Prostate gland (tissue), 2 donors: Measurements from ENCODE around the gene LPCAT3. TPM values are rescaled to one million over a fixed set of nuclear protein-coding genes. Genes with fewer than 3 reads are reported as not detected.

Experiments
- DNase-seq: peaks from one replicate; pipeline ENCODE4 v3.0.0-alpha.2; 2019; ENCODE audit warnings: low spot score
- H3K27ac ChIP-seq, 2 donors: fragments of 200-600 bp; sonication (generic); 2 replicates each; pipeline ENCODE4 v1.5.1; 2017 to 2019
- H3K27me3 ChIP-seq: fragments of 200-600 bp; sonication (generic); replicated peaks from 2 replicates; pipeline ENCODE4 v1.5.1; 2019; ENCODE audit not compliant: insufficient read depth
- H3K36me3 ChIP-seq, 2 donors: fragments of 200-600 bp; sonication (generic); 1 replicate in 1 of 2; 2 replicates in 1 of 2; pipeline versions ENCODE4 v1.5.1 to v1.8.1; 2017 to 2019
- H3K4me1 ChIP-seq: fragments of 200-600 bp; sonication (generic); replicated peaks from 2 replicates; pipeline ENCODE4 v1.5.1; 2019
- H3K4me3 ChIP-seq, 2 donors: fragments of 200-600 bp; sonication (generic); 2 replicates each; pipeline ENCODE4 v1.5.1; 2017 to 2019
- H3K9me3 ChIP-seq: fragments of 200-600 bp; sonication (generic); 2 replicates; pipeline ENCODE4 v1.5.1; 2017
- POLR2A ChIP-seq: fragments of 450-650 bp; IDR thresholded peaks from one replicate; pipeline ENCODE4 v1.6.1; 2016; ENCODE audit warnings: antibody characterized with exemption, mild to moderate bottlenecking
- POLR2AphosphoS5 ChIP-seq: sonication (generic); formaldehyde crosslinking; IDR thresholded peaks from one replicate; pipeline ENCODE4 v1.6.1; 2017; ENCODE audit warnings: antibody characterized with exemption
- WGBS: methylation state at CpG from one replicate; pipeline ENCODE4 v1.1.5; 2018; 5-methylcytosine and 5-hydroxymethylcytosine counted together
- intact Hi-C: fragments of 100-400 bp; cut with DNase I; formaldehyde crosslinking; loops from one replicate; pipeline ENCODE4 v1.14.2; 2022
- total RNA-seq, 2 donors: library from RNA; depleted of rRNA; stranded (reverse); fragments of >200 nt; gene quantifications; one replicate each; pipeline ENCODE4 v1.1.0, GENCODE V29; 2016
- TF ChIP-seq, protein P1 (sequence below), 4 experiments: fragments of 200-600 bp in 2 of 4; fragments of 450-650 bp in 2 of 4; sonication (generic) in 2 of 4; IDR thresholded peaks; 1 replicate in 3 of 4; 2 replicates in 1 of 4; pipeline ENCODE4 v1.5.1; 2016 to 2019; ENCODE audit warnings: antibody characterized with exemption in 4 of 4, mild to moderate bottlenecking in 2 of 4, moderate library complexity in 2 of 4

LPCAT3 gene
- total RNA-seq, 2 donors from 2014 or later, result 59.9 to 86.9 TPM

DNA sequence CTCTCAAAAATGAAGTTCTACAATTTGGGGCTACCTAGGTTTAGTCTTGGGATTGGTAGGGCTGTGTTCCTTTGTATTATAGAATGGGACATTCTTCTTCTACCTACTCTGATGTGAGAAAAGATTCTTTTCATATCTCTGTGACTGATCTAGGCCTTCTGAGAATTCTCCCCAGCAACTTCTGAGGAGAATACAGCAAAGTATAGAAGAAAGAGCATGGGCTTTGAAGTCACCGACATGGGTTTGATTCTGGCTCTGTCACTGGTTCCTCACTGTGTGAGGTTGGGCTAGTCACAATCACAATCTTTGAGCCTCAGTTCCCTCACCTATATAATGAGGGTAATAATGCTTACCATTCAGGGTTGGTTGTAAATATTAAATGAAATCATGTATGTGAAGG is 85.5 kb downstream of the LPCAT3 start:
- 38% methylated on average over 1 of the region's 1 CpG for WGBS
- no peak overlapping the region for H3K27ac ChIP-seq
- H3K9me3 ChIP-seq, result no peaks in the 10 kb centered on the region
- no peak for DNase-seq
- intact Hi-C loops, result loop anchor here (10.0 kb wide), 1 partner anchor 58 kb away; the partner anchor contains the start of gene SPSB2
- H3K4me3 ChIP-seq, result no peak overlapping the region
- H3K36me3 ChIP-seq, result peaks cover 4 to 6% of the 10 kb centered on the region in 2 donors
- H3K27me3 ChIP-seq, result no peaks in the 10 kb centered on the region
- TF ChIP-seq, protein P1, sequence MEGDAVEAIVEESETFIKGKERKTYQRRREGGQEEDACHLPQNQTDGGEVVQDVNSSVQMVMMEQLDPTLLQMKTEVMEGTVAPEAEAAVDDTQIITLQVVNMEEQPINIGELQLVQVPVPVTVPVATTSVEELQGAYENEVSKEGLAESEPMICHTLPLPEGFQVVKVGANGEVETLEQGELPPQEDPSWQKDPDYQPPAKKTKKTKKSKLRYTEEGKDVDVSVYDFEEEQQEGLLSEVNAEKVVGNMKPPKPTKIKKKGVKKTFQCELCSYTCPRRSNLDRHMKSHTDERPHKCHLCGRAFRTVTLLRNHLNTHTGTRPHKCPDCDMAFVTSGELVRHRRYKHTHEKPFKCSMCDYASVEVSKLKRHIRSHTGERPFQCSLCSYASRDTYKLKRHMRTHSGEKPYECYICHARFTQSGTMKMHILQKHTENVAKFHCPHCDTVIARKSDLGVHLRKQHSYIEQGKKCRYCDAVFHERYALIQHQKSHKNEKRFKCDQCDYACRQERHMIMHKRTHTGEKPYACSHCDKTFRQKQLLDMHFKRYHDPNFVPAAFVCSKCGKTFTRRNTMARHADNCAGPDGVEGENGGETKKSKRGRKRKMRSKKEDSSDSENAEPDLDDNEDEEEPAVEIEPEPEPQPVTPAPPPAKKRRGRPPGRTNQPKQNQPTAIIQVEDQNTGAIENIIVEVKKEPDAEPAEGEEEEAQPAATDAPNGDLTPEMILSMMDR (IDR thresholded peaks at IDR 0.05), result no peak
- TF ChIP-seq POLR2A (no peak), POLR2AphosphoS5 (no peak)
- H3K4me1 ChIP-seq, result peaks cover 18% of the 10 kb centered on the region

DNA sequence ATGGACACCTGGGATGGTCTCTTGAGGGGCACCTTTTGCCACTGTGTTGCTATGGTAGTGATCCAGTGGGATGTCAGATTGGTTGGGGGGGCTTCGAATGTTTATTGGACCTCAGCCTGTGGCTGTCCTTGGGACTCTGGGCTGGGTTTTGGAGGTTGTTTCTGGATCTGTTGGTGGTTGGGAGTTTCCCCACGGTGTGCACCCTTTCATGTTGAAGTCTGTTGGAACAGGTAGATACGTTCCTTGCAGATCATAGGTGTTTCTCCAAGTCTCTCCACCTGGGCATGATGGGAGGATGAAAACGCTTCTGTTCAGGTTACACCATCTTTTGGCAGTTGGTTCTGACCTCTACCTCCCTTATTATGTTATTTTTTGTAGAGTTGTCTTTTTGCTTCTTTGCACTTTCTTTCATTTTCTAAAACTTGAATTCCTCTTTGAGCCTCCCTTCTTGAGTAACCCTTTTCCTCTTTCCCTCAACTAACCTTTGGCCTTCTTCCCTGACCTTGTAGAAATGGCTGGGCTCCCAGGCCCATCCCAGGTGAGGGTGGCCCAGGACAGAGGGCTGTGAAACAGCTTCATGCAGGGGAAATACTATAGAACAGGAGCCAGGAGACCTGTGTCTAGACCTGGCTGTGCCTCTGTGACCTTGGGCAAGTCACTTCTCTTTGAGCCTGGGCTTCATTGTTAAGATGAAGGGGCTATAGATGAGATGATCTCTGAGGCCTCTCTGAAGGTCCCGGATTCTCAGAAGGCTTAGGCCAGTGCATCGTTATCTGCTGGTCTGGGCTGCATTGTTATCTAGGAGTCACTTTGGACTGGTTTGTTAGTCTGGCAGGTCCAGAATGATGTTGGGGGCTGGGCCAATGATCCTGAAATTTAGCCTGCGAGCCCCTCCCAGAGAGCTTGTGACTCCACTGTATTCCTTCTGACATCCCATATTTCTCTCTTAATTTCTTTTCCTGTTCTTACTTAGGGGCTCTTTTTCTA is 88.5 kb downstream of the LPCAT3 start:
- Histone ChIP-seq H3K9me3 (no peaks in the 10 kb centered on the region), H3K4me1 (peaks cover 24% of the 10 kb centered on the region), H3K27ac (peak overlapping the region; percentile 94 to 98), H3K27me3 (no peaks in the 10 kb centered on the region), H3K36me3 (no peaks in the 10 kb centered on the region), H3K4me3 (peak overlapping the region; percentile 92 to 95)
- WGBS, result 34% methylated on average over 7 of the region's 7 CpGs
- no peak for DNase-seq
- TF ChIP-seq, protein P1 (IDR thresholded peaks at IDR 0.05), result no peak
- TF ChIP-seq POLR2AphosphoS5 (no peak), POLR2A (no peak)
- intact Hi-C loops, result loop anchor here (10.0 kb wide), 1 partner anchor 55 kb away; the partner anchor contains the start of gene SPSB2

DNA sequence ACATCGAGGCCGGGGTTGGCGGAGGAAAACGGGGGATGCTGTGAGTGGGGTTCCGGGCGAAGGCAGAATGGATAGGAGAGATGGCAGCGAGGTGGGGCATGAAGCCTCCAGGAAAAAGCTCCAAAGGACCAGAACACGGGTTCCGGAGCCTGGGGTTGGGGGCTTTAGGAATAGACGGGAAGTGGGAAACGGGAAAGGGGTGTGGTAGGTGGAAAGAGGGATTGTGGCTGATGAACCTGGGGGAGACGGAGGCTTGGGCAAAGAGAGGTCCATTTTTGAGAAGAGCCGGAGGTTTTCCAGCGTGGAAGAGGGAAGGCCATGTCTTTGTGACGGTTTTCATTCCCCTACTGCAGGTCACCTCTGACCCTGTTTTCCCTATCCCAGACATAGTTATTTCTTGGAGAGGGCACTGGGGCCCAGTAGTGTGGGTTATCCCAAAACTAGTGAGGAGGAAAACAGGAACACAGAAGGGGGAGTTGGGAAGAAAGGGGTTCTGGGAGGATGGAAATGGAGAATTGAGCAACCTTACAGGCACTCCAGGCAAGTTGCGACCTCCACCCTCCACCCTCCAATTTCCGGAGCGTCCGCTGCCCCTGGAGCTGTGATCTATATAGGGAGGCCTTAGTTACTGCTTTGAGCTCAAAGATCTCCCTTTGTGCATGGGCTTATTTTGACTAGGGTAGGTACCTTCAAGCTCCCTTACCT is 89.4 kb downstream of the LPCAT3 start:
- intact Hi-C loops, result no loop called here

DNA sequence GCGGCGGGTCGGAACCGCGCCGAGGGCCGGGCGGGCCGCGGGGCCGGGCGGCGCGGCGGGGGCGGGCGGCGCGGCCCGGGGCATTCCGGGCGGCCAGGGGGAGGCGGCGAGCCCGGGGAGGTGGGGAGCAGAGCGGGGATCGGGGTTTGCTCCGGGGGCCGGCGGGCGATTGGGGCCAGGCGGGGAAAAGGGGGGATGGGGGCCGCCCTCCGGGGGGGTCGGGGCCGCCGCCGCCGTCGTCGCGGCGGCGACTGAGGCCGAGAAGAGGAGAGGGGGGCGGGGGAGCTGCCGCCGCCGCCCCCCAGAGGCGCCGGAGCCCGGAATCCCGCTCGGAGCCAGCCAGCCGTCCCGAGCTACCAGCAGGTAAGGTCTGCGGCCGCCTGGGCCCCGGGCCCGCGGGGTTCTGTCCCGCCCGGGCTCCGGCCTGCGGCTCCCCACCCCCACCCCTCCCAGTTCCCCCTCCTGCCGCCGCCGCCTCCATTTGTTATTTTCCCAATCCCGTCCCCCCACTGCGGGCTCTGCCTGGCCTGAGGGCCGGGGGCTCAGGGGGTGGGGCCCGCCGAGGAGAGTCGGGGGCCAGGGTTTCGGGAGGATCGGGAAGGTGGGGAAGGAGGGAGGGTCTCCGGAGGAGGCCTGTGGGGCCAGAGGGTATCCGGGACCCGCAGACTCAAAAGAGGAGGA is 90.1 kb downstream of the LPCAT3 start:
- peak overlapping the region; percentile 94 to 98 for H3K27ac ChIP-seq
- TF ChIP-seq POLR2A (no peak), POLR2AphosphoS5 (no peak)
- TF ChIP-seq, protein P1 (IDR thresholded peaks at IDR 0.05), result no peak
- H3K4me3 ChIP-seq, result peak overlapping the region; percentile 92 to 95
- WGBS, result 1% methylated on average over 72 of the region's 79 CpGs
- no peaks in the 10 kb centered on the region for H3K9me3 ChIP-seq
- no peak for DNase-seq
- H3K4me1 ChIP-seq, result peaks cover 22% of the 10 kb centered on the region
- H3K27me3 ChIP-seq, result no peaks in the 10 kb centered on the region
- H3K36me3 ChIP-seq, result no peaks in the 10 kb centered on the region
- intact Hi-C loops, result no loop called here

More for the DNA sequence above, 89.4 kb downstream of the LPCAT3 start:
- H3K27me3 ChIP-seq, result no peaks in the 10 kb centered on the region
- no peak for DNase-seq
- peak overlapping the region; percentile 92 to 95 for H3K4me3 ChIP-seq
- H3K4me1 ChIP-seq, result peaks cover 28% of the 10 kb centered on the region
- TF ChIP-seq, protein P1 (IDR thresholded peaks at IDR 0.05), result no peak
- TF ChIP-seq POLR2AphosphoS5 (no peak), POLR2A (no peak)
- no peaks in the 10 kb centered on the region for H3K36me3 ChIP-seq
- H3K27ac ChIP-seq, result peak overlapping the region; percentile 94 to 98
- no peaks in the 10 kb centered on the region for H3K9me3 ChIP-seq
- WGBS, result 3% methylated on average over 19 of the region's 19 CpGs
